Parathyroid adenoma (tissue), 2 donors: ENCODE results near the gene SNTN.

Experiments used
- H2AFZ ChIP-seq: fragments of 300-600 bp; sonication (generic); one replicate; pipeline ENCODE4 v1.7.0; 2017; ENCODE audit warnings: antibody characterized with exemption, mild to moderate bottlenecking
- H3K27ac ChIP-seq: fragments of 300-600 bp; sonication (generic); one replicate; pipeline ENCODE4 v1.7.0; 2017
- H3K27me3 ChIP-seq: fragments of 300-600 bp; sonication (generic); one replicate; pipeline ENCODE4 v1.7.0; 2017; ENCODE audit warnings: low read length; ENCODE audit not compliant: control insufficient read depth, insufficient read depth
- H3K36me3 ChIP-seq: fragments of 300-600 bp; sonication (generic); one replicate; pipeline ENCODE4 v1.7.0; 2017; ENCODE audit warnings: low read length; ENCODE audit not compliant: control insufficient read depth, insufficient read depth
- H3K4me1 ChIP-seq: fragments of 300-600 bp; sonication (generic); one replicate; pipeline ENCODE4 v1.7.0; 2017; ENCODE audit warnings: control low read depth
- H3K4me2 ChIP-seq: fragments of 300-600 bp; sonication (generic); one replicate; pipeline ENCODE4 v1.7.0; 2017; ENCODE audit warnings: low read length
- H3K4me3 ChIP-seq: fragments of 300-600 bp; sonication (generic); one replicate; pipeline ENCODE4 v1.7.0; 2017; ENCODE audit warnings: low read depth, low read length
- H3K79me2 ChIP-seq: fragments of 300-600 bp; sonication (generic); one replicate; pipeline ENCODE4 v1.7.0; 2017; ENCODE audit warnings: control low read depth
- H3K9ac ChIP-seq: fragments of 300-600 bp; sonication (generic); one replicate; pipeline ENCODE4 v1.7.0; 2017; ENCODE audit warnings: mild to moderate bottlenecking
- H3K9me3 ChIP-seq: fragments of 300-600 bp; sonication (generic); one replicate; pipeline ENCODE4 v1.7.0; 2017; ENCODE audit warnings: low read length; ENCODE audit not compliant: control insufficient read depth
- TF ChIP-seq, protein P1 (sequence below): fragments of 300-600 bp; sonication (generic); IDR thresholded peaks from one replicate; pipeline ENCODE4 v1.7.0; 2017; ENCODE audit warnings: antibody characterized with exemption, mild to moderate bottlenecking
- donor health status: primary hyperparathyroidism.

Gene SNTN

DNA sequence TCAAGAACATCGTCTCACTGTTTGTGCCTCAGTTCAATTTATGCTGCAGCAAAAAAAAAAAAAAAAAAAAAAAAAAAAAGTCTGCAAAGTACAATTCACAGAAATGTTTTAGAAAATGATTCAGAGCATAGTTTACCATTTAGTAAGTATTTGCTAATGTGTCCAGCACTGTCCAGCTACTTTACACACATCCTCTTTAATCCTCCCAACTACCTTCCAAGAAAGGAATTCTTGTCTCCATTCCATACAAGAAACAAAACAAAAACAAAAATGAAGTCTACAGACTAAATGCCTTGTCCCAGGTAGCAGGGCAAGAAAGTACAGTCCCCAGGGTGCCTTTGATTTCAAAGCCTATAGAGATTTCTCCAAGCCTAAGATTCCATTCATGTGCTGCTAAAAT, 38.9 kb upstream of the SNTN start:
- no peak overlapping the region for H2AFZ ChIP-seq
- no peaks in the 10 kb centered on the region for H3K9me3 ChIP-seq
- no peaks in the 10 kb centered on the region for H3K36me3 ChIP-seq
- H3K4me2 ChIP-seq: no peak overlapping the region
- no peak overlapping the region for H3K9ac ChIP-seq
- H3K27ac ChIP-seq: no peak overlapping the region
- no peaks in the 10 kb centered on the region for H3K4me1 ChIP-seq
- no peaks in the 10 kb centered on the region for H3K79me2 ChIP-seq
- H3K27me3 ChIP-seq: no peaks in the 10 kb centered on the region
- H3K4me3 ChIP-seq: no peak overlapping the region
- TF ChIP-seq, protein P1, sequence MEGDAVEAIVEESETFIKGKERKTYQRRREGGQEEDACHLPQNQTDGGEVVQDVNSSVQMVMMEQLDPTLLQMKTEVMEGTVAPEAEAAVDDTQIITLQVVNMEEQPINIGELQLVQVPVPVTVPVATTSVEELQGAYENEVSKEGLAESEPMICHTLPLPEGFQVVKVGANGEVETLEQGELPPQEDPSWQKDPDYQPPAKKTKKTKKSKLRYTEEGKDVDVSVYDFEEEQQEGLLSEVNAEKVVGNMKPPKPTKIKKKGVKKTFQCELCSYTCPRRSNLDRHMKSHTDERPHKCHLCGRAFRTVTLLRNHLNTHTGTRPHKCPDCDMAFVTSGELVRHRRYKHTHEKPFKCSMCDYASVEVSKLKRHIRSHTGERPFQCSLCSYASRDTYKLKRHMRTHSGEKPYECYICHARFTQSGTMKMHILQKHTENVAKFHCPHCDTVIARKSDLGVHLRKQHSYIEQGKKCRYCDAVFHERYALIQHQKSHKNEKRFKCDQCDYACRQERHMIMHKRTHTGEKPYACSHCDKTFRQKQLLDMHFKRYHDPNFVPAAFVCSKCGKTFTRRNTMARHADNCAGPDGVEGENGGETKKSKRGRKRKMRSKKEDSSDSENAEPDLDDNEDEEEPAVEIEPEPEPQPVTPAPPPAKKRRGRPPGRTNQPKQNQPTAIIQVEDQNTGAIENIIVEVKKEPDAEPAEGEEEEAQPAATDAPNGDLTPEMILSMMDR: no peak

DNA sequence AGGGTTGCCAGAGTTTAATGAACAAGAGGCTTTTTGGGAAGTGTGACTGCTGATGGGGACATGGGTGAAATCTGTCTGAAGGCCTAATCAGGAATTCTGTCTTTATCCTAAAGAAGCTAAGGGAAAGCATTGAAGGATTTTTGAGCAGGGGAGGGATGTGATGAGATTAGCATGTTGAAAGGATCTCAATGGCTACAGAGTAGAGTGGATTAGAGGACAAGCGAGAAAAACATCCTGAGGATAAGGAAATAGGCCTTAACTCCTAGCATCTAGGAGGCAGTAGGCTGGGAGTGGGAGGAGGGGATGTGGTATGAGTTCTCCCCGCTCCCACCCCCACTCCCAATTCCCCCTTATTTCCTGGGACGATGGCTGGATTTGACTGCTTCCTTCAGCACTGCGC, 35.1 kb upstream of the SNTN start:
- Histone ChIP-seq H3K4me1 (no peaks in the 10 kb centered on the region), H3K79me2 (no peaks in the 10 kb centered on the region), H3K9ac (no peak overlapping the region), H3K4me2 (no peak overlapping the region), H3K4me3 (no peak overlapping the region), H3K27me3 (no peaks in the 10 kb centered on the region), H3K27ac (no peak overlapping the region), H3K36me3 (no peaks in the 10 kb centered on the region), H3K9me3 (no peaks in the 10 kb centered on the region), H2AFZ (no peak overlapping the region)
- TF ChIP-seq, protein P1: no peak

DNA sequence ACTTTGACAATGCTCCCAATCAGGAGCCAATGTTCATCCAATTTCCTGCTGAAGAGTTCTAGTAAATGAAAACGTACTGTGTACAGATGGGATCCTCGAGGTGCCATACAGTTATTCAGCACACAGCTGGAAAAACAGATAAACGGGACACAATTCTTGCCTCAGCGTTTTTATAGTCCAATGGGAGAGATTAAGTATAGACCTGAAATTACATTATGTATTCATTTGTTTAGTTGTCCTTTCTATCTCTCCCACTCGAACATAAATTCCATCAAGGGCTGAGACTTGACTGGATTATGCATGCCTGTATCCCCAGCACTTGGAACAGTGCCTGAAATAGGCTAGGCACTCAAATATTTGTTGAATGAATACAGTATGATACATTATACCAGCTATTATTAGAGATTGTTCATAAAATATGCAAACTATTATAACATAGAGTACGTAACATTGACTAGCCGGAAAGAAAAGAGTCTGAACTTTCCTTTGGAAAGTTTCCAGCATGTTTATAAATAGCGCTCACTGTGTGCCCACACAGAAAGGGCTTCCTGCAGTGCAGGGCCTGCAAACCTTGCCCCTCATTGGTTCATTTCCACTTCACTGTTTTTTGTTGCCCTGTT, 27.4 kb upstream of the SNTN start:
- H3K36me3 ChIP-seq: no peaks in the 10 kb centered on the region
- TF ChIP-seq, protein P1: no peak
- H3K4me2 ChIP-seq: no peak overlapping the region
- no peak overlapping the region for H3K27ac ChIP-seq
- no peak overlapping the region for H2AFZ ChIP-seq
- H3K79me2 ChIP-seq: no peaks in the 10 kb centered on the region
- H3K9me3 ChIP-seq: no peaks in the 10 kb centered on the region
- no peak overlapping the region for H3K9ac ChIP-seq
- no peak overlapping the region for H3K4me3 ChIP-seq
- no peaks in the 10 kb centered on the region for H3K27me3 ChIP-seq
- no peaks in the 10 kb centered on the region for H3K4me1 ChIP-seq

DNA sequence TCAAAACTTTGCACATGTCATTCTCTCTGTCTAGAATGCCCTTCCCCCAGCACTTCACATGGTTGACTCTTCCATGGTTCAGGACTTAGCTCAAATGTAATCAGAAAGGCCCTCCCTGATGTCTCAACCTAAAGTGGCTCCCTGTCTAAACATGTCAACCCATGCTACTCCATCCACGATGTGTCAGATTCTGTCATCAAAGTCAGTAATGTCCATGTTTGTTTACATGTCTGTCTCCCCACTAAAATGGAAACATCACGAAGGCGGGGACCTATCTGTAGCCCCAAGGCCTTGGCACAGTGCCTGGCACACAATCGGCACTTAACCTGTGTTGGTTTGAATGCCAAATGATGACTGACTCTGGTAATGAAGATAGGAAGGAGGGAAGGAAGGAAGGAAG, 20.8 kb upstream of the SNTN start:
- H3K9ac ChIP-seq: no peak overlapping the region
- H3K36me3 ChIP-seq: no peaks in the 10 kb centered on the region
- TF ChIP-seq, protein P1: no peak
- no peak overlapping the region for H2AFZ ChIP-seq
- no peaks in the 10 kb centered on the region for H3K27me3 ChIP-seq
- no peak overlapping the region for H3K4me3 ChIP-seq
- no peaks in the 10 kb centered on the region for H3K4me1 ChIP-seq
- H3K79me2 ChIP-seq: no peaks in the 10 kb centered on the region
- no peaks in the 10 kb centered on the region for H3K9me3 ChIP-seq
- no peak overlapping the region for H3K4me2 ChIP-seq
- no peak overlapping the region for H3K27ac ChIP-seq

DNA sequence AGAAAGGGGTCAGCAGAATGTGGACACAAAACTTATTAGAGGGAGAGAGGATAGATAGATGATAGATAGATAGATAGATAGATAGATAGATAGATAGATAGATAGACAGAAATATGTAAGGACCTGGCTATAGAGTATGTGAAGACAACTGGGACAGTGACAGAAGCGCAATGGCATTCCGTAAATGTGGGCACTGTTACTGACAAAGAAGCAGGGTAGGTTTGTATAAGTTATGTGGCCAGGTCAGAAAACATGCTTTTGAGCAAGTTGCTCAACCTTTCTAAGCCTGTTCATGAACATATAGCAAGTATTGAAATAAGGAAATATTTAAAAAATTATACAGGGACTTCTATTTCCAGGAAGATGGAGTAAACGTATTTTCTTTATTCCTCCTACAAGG, 17.3 kb upstream of the SNTN start:
- Histone ChIP-seq H3K27me3 (no peaks in the 10 kb centered on the region), H3K79me2 (no peaks in the 10 kb centered on the region), H3K4me2 (no peak overlapping the region), H2AFZ (no peak overlapping the region), H3K4me1 (no peaks in the 10 kb centered on the region), H3K4me3 (no peak overlapping the region), H3K27ac (no peak overlapping the region), H3K36me3 (no peaks in the 10 kb centered on the region), H3K9ac (no peak overlapping the region), H3K9me3 (no peaks in the 10 kb centered on the region)
- TF ChIP-seq, protein P1: no peak
